Coronary artery (tissue), 2 donors: ENCODE data around the gene AP3D1.
A peak's percentile ranks its signal among the peaks of the same experiment; 100 is the strongest.

Experiments used
- DNase-seq: peaks from one replicate; pipeline ENCODE4 v3.0.0-alpha.2; 2017; ENCODE audit warnings: low spot score
- H3K27ac ChIP-seq, 2 donors: fragments of 200-600 bp; sonication (generic); one replicate each; pipeline ENCODE4 v1.5.1; 2016 to 2019
- H3K4me3 ChIP-seq: fragments of 200-600 bp; sonication (generic); 2 replicates; pipeline ENCODE4 v1.5.1; 2016; ENCODE audit warnings: mild to moderate bottlenecking, moderate library complexity
- CTCF ChIP-seq: fragments of 200-600 bp; sonication (generic); IDR thresholded peaks from one replicate; pipeline ENCODE4 v1.5.1; 2019; ENCODE audit warnings: antibody characterized with exemption

The AP3D1 gene

GRCh38 chr19:2173388-2173766 lies 22.0 kb upstream of the AP3D1 start:
- no peak overlapping the region for H3K27ac ChIP-seq
- H3K4me3 ChIP-seq, result no peak overlapping the region
- TF ChIP-seq CTCF, result no peak
- DNase-seq, result no peak

GRCh38 chr19:2171349-2172145 lies 20.2 kb upstream of the AP3D1 start:
- no peak overlapping the region for H3K4me3 ChIP-seq
- DNase-seq, result no peak

GRCh38 chr19:2170987-2171348 lies 19.6 kb upstream of the AP3D1 start:
- Histone ChIP-seq H3K27ac (peak overlapping the region in 1 of 2 donors; percentile 3), H3K4me3 (no peak overlapping the region)
- no peak for TF ChIP-seq CTCF
- no peak for DNase-seq

More at GRCh38 chr19:2171349-2172145, 20.2 kb upstream of the AP3D1 start:
- H3K27ac ChIP-seq, result peak overlapping the region in 1 of 2 donors; percentile 3
- TF ChIP-seq CTCF, result no peak

- no peak for DNase-seq
- TF ChIP-seq CTCF, result no peak
- Histone ChIP-seq H3K27ac (no peak overlapping the region), H3K4me3 (no peak overlapping the region)
Observed at GRCh38 chr19:2170219-2170618, 18.9 kb upstream of the AP3D1 start.

GRCh38 chr19:2168619-2169424 lies 17.5 kb upstream of the AP3D1 start:
- DNase-seq, result peak; percentile 100
- TF ChIP-seq CTCF, result no peak
- peak overlapping the region; percentile 54 for H3K4me3 ChIP-seq
- H3K27ac ChIP-seq, result peak overlapping the region; percentile 77 to 94

GRCh38 chr19:2167896-2168618 lies 16.7 kb upstream of the AP3D1 start:
- DNase-seq, result peak; percentile 88
- Histone ChIP-seq H3K27ac (peak overlapping the region; percentile 77 to 94), H3K4me3 (peak overlapping the region; percentile 54)
- no peak for TF ChIP-seq CTCF
